Activated CD8-positive, alpha-beta memory T cell treated with anti-CD3 and anti-CD28 coated beads for 36 hours (primary cell): Measurements from ENCODE around the gene HRAS. TPM values are rescaled to one million over a fixed set of nuclear protein-coding genes. Genes with fewer than 3 reads are reported as not detected.

ENCODE experiments used
- CTCF ChIA-PET: fragments of 350-600 bp; sonication (Branson Sonifier 250); formaldehyde crosslinking; loops from one replicate; lab custom pipeline; 2021; ENCODE audit warnings: antibody characterized with exemption; lab: Charles Lee
- POLR2A ChIA-PET: fragments of 350-600 bp; sonication (Branson Sonifier 250); formaldehyde crosslinking; loops from one replicate; lab custom pipeline; 2021; ENCODE audit warnings: antibody characterized with exemption; lab: Charles Lee
- total RNA-seq, 2 experiments: library from RNA; stranded (reverse); gene quantifications; one replicate each; pipeline ENCODE4 v1.2.3, GENCODE V29; 2021

HRAS gene
- total RNA-seq, 2 experiments from 2014 or later = 75.2 to 79.1 TPM

DNA sequence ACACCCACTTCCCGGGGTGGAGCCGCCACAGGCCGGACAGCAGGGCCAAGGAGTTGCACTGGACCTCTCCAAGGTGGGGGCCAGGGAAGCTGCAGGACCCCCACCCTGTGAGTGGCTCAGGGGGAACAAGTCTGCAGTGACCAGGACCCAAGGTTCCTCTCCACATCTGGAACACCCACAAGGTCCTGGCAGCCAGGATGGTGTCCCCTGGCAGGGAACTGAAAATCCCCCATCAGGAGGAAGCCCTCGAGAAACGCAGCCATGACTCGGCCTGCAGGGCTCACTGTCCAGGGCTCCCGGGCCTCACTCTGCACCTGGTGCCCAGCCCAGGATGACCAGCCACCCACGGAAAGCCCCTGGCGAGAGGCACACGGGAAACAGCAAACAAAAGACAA is 39.8 kb downstream of the HRAS start:
- CTCF ChIA-PET = interaction anchor here (0.9 kb wide), 1 partner anchor 24 kb away, joined by 3 read pairs; no protein-coding TSS in a partner anchor
- POLR2A ChIA-PET = no interaction called here

DNA sequence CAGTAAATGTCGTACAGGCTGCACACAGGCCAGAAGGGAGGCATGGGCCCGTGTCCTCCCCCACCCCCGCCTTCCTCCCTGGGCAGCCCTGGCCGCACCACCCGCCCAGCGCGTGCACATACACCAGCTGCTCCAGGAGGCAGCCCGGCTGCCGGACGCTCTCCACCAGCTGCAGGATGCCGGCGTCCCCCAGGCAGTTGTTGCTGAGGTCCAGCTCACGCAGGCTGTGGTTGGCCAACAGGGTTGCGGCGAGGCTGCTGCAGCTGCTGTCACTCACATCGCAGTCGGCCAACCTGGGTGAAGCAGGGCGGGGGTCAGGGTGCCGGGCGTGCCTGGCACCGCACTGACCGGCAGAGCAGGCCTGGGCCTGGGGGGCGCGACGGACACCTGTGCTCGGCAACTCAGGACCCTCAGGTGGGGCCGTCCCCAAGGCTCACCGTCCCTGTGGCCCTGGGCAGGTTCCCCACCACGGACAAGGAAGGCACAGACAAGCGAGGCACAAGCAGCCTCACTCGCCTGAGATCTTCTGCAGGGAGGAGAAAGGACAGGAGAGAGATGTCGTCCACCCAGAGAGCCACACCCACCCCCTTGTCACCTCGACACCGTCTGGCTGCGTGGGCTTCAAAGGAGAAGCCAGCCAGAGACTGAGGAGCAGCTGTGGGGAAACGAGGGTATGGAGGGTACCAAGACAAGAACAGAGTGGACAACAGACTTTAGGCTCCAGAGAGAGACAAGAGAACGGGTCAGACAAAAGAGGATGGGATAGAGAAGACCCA is 40.4 kb downstream of the HRAS start:
- ChIA-PET POLR2A (no interaction called here), CTCF (no interaction called here)

DNA sequence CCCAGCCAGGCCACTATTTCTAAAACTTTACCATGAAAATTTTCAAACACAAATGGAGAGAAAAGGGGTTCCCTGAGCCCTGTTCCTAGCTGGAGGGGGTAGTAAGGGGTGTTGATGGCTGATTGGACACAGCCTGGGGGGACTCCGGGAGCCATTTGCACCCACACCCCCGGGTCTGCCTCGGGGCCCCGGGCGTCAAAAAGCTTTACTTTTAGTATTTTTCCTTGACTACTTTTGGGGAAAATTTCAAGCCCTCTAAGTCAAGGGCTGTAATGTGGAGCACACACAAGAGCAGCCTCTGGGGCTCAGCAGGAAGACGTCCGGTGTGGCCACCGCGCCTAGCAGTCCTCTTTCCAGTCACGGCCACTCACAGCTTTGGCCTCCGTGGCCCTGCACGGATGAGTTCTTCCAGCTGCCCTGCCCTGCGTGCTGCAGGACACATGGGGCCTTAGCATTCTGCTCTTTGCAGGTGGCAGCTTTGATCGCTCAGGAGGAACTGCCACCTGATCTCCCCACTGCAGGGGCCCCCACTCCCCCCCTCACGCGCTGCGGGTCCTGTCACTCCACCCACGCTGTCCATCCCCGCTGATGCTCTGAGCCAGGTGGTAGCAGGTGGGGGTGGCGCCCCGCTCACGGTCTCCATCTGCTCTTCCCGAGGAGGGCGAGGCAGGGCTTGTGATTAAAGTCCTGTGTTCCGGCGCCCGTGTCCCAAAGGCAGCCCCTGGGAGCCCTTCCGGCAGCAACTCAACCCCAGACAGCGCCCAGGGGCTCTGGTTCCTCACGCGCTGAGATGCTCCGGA is 42.7 kb downstream of the HRAS start:
- POLR2A ChIA-PET = no interaction called here

GRCh38 chr11:491358-491757 is 44.0 kb downstream of the HRAS start:
- CTCF ChIA-PET = interaction anchor here (1.1 kb wide), 1 partner anchor 39 kb away, joined by 3 read pairs; no protein-coding TSS in a partner anchor
- POLR2A ChIA-PET = no interaction called here

More for the DNA sequence above, 42.7 kb downstream of the HRAS start:
- CTCF ChIA-PET = interaction anchor here (0.9 to 1.1 kb wide), 2 partner anchors 10 to 40 kb away, joined by 3 read pairs; no protein-coding TSS in a partner anchor

DNA sequence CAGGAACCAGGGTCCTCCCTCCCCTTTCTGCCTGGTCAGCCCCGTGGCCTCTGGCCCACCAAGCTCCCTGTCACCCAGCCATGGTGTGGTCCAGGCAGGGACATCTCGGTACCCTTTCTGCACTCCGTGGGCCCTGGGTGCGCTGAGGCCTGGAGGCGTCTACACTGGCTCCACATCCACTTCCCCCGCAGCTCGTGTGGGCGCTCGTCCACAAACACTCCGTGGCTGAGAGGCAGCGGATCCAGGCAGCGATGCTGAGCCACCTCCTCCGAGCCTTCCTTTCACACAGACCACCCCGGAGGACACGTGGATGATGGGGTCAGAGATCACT is 44.5 kb downstream of the HRAS start:
- CTCF ChIA-PET = no interaction called here
- POLR2A ChIA-PET = no interaction called here

DNA sequence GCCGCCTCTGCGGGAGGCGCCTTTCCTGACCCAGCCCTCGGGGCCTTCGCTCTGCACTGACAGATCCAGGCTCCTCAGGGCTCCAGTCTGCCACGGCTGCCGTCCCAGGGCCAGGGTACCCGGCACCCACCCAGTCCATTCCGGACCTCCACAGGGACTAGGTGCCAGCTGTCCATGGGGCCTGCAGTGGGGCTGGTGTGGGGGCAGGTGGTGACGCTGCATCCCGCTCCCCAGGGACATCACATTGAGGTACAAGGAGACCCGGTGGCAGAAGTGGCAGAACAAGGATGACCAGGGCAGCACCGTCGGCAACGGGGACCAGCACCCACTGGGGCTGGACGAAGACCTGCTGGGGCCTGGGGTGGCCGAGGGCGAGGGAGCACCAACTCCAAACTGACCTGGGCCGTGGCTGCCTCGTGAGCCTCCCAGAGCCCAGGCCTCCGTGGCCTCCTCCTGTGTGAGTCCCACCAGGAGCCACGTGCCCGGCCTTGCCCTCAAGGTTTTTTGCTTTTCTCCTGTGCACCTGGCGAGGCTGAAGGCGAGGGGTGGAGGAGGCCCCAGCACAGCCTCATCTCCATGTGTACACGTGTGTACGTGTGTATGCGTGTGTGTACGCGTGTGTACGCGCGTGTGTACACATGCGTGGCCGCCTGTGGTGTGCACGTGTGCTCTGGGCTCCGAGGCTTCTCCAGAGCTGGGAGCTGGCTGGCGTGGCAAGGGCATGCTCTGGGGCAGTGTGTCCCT is 45.0 kb downstream of the HRAS start:
- ChIA-PET POLR2A (no interaction called here), CTCF (no interaction called here)

DNA sequence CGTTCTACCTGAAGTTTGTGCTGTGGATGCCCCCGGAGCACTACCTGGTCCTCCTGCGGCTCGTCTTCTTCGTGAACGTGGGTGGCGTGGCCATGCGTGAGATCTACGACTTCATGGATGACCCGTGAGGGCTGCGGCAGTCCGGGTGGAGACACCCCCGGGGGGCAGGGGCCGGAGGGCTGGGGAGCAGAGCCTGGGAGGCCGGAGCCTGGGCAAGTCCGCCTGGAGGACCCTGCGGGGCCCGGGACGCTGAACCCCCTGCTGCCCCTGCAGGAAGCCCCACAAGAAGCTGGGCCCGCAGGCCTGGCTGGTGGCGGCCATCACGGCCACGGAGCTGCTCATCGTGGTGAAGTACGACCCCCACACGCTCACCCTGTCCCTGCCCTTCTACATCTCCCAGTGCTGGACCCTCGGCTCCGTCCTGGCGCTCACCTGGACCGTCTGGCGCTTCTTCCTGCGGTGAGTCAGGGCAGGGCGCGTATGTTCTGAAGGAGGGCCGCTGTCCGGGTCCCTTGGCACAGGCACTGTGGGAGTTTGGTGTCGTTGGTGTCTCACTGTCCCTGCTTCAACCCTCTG is 45.7 kb downstream of the HRAS start:
- ChIA-PET CTCF (no interaction called here), POLR2A (no interaction called here)

DNA sequence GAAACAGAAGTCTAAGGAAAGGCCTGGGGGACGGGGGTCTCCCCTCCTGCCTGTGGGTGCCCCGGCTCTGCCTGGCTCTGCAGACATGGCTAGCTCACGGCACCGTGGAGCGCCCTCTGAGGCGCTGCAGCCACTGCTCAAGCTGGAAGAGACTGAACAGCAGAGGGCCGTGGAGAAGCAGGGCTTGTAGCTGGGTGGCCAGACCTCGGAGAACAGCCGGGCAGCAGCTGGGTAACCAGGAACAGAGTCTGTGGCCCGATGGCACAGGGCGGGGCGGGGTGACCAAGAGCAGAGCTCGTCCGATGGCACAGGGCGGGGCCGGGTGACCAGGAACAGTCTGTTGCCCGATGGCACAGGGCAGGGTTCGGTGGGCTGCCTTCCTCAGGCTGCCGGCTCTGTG is 46.4 kb downstream of the HRAS start:
- POLR2A ChIA-PET = no interaction called here
- CTCF ChIA-PET = no interaction called here

DNA sequence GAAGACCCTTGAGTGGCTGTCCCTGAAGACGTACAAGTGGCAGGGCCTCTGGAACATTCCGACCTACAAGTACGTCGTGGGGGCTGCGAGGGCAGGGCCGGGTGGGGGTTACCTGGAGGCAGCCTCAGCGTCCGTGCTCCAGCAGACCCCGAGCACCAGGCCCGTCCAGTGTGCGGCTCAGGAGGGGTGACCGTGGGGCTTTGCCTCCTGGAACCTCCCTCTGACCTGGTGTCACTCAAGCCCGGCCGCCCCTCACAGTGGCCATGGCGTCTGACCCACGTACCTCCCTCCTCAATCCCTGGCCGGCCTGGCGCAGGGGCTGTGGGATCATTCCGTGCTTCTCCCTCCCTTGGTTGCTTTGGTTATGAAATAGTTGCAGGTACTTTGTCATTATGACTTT is 46.8 kb downstream of the HRAS start:
- CTCF ChIA-PET = no interaction called here
- POLR2A ChIA-PET = no interaction called here

DNA sequence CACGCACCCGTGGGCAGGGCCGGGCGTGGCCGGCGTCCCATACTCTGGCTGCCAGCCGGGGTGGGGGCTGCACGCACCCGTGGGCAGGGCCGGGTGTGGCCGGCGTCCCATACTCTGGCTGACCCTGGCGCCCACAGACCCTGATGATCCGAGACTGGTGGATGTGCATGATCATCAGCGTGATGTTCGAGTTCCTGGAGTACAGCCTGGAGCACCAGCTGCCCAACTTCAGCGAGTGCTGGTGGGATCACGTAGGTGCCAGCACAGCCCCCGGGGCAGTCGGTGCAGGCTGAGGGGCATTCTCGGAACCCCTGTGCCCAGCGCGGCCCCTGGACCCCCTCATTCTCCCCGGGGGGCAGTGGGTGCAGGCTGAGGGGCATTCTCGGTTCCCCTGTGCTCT is 47.3 kb downstream of the HRAS start:
- ChIA-PET CTCF (no interaction called here), POLR2A (no interaction called here)

DNA sequence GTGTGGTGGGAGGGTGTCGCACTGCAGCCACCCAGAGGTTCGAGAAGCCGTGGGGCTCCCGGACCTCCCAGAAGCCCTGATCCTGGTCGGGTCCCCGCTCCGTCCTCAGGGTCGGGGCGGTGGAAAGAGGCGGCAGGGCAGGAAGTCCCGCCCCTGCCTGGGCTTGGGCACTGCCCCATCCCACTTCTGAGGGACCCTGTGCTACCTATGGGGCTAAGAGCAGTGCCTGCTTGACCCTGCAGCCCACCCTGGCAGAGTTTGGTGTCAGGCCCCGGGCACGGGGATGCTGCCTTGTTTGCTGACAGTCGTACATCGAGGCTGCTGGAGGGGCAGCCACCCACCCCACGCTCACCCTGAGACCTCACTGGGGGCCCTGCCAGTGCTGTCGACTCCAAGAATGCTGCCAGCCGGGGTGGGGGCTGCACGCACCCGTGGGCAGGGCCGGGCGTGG is 47.8 kb downstream of the HRAS start:
- POLR2A ChIA-PET = no interaction called here
- CTCF ChIA-PET = no interaction called here

- ChIA-PET CTCF (no interaction called here), POLR2A (no interaction called here)
These were observed 49.2 kb downstream of the HRAS start for GRCh38 chr11:486189-486588.

DNA sequence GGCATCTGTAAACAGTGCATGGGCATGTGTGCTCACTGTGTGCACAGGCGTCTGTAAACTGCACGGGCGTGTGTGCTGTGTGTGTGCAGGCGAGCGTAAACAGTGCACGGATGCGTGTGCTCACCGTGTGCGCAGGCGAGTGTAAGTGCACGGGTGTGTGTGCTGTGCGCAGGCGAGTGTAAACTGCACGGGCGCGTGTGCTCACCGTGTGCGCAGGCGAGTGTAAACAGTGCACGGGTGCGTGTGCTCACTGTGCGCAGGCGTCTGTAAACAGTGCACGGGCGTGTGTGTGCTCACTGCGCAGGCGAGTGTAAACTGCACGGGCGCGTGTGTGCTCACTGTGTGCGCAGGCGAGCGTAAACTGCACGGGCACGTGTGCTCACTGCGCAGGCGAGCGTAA is 50.8 kb downstream of the HRAS start:
- POLR2A ChIA-PET = no interaction called here
- CTCF ChIA-PET = no interaction called here

Other genes with a start within 250 kb of the HRAS start
- 10 to 100 TPM; 84.3 to 85.2 TPM for gene PGGHG, start 246.4 kb downstream of the HRAS start, total RNA-seq
- not detected for gene IFITM5, start 236.1 kb downstream of the HRAS start, total RNA-seq
- 100 to 1,000 TPM; 179 to 189 TPM for gene IFITM2, start 227.8 kb downstream of the HRAS start, total RNA-seq
- 10 to 100 TPM; 97.5 to 99.3 TPM for gene IFITM1, start 221.5 kb downstream of the HRAS start, total RNA-seq
- 10 to 100 TPM; 30.8 to 36.7 TPM for gene IFITM3, start 214.7 kb downstream of the HRAS start, total RNA-seq
- under 1 TPM; 0.38 to 0.42 TPM for gene B4GALNT4, start 166.1 kb downstream of the HRAS start, total RNA-seq
- under 1 TPM in 1 of 2 experiments, not detected in 1; 0.50 TPM for gene PKP3, start 141.4 kb downstream of the HRAS start, total RNA-seq
- gene SIGIRR, start 120.6 kb downstream of the HRAS start, total RNA-seq = 10 to 100 TPM; 34.4 to 35.6 TPM
- 10 to 100 TPM; 21.9 to 22.0 TPM for gene ANO9, start 93.6 kb downstream of the HRAS start, total RNA-seq
- 10 to 100 TPM; 26.2 to 30.0 TPM for gene PTDSS2, start 85.3 kb downstream of the HRAS start, total RNA-seq
- 100 to 1,000 TPM; 120 TPM for gene RNH1, start 28.3 kb downstream of the HRAS start, total RNA-seq
- gene LRRC56, start 2.0 kb upstream of the HRAS start, total RNA-seq = 1 to 10 TPM; 1.8 to 2.1 TPM
- under 1 TPM; 0.75 to 0.89 TPM for gene LMNTD2, start 25.2 kb upstream of the HRAS start, total RNA-seq
- 10 to 100 TPM; 19.8 to 21.2 TPM for gene RASSF7, start 25.4 kb upstream of the HRAS start, total RNA-seq
- gene PHRF1, start 40.9 kb upstream of the HRAS start, total RNA-seq = 10 to 100 TPM; 46.0 to 47.4 TPM
- gene IRF7, start 80.4 kb upstream of the HRAS start, total RNA-seq = 1 to 10 TPM; 7.6 to 9.5 TPM
- gene CDHR5, start 89.4 kb upstream of the HRAS start, total RNA-seq = not detected
- not detected for gene SCT, start 91.6 kb upstream of the HRAS start, total RNA-seq
- under 1 TPM; 0.29 to 0.30 TPM for gene DRD4, start 101.7 kb upstream of the HRAS start, total RNA-seq
- gene DEAF1, start 159.6 kb upstream of the HRAS start, total RNA-seq = 10 to 100 TPM; 55.6 to 58.7 TPM
- gene TMEM80, start 160.2 kb upstream of the HRAS start, total RNA-seq = 10 to 100 TPM in 1 of 2 experiments, 1 to 10 TPM in 1; 8.9 to 11.2 TPM
- 10 to 100 TPM; 12.6 to 14.3 TPM for gene EPS8L2, start 170.7 kb upstream of the HRAS start, total RNA-seq
- 100 to 1,000 TPM; 270 to 286 TPM for gene TALDO1, start 211.9 kb upstream of the HRAS start, total RNA-seq
- 10 to 100 TPM; 52.6 to 60.4 TPM for gene GATD1, start 241.9 kb upstream of the HRAS start, total RNA-seq